Neural progenitor cell (in vitro differentiated cells): ENCODE results near the gene DDX52. TPM values are rescaled to one million over a fixed set of nuclear protein-coding genes. Genes with fewer than 3 reads are reported as not detected.

Experiments
- DNase-seq: peaks from one replicate; pipeline ENCODE4 v3.0.0-alpha.2; 2016; ENCODE audit warnings: low spot score
- H2AFZ ChIP-seq: fragments of 200-600 bp; sonication (generic); replicated peaks from 2 replicates; pipeline ENCODE4 v1.6.1; 2016; ENCODE audit warnings: antibody characterized with exemption
- H3F3A ChIP-seq: fragments of 200-600 bp; sonication (generic); 2 replicates; pipeline ENCODE4 v1.6.1; 2016; ENCODE audit warnings: antibody characterized with exemption, low read depth
- H3K27ac ChIP-seq: fragments of 200-600 bp; sonication (generic); 2 replicates; pipeline ENCODE4 v1.5.1; 2016; ENCODE audit warnings: mild to moderate bottlenecking
- H3K27me3 ChIP-seq: fragments of 200-600 bp; sonication (generic); 2 replicates; pipeline ENCODE4 v1.6.1; 2016; ENCODE audit warnings: mild to moderate bottlenecking, moderate library complexity
- H3K36me3 ChIP-seq: fragments of 200-600 bp; sonication (generic); 2 replicates; pipeline ENCODE4 v1.5.1; 2016
- H3K4me1 ChIP-seq: fragments of 200-600 bp; sonication (generic); 2 replicates; pipeline ENCODE4 v1.6.1; 2016; ENCODE audit warnings: mixed run types
- H3K4me2 ChIP-seq: fragments of 200-600 bp; sonication (generic); 2 replicates; pipeline ENCODE4 v1.6.1; 2016
- H3K4me3 ChIP-seq: fragments of 200-600 bp; sonication (generic); 2 replicates; pipeline ENCODE4 v1.5.1; 2016
- H3K79me2 ChIP-seq: fragments of 200-600 bp; sonication (generic); 2 replicates; pipeline ENCODE4 v1.6.1; 2016; ENCODE audit warnings: low read depth
- H3K9ac ChIP-seq: fragments of 200-600 bp; sonication (generic); 2 replicates; pipeline ENCODE4 v1.6.1; 2016
- H3K9me3 ChIP-seq: fragments of 200-600 bp; sonication (generic); 2 replicates; pipeline ENCODE4 v1.5.1; 2016; ENCODE audit warnings: low read depth
- H4K20me1 ChIP-seq: fragments of 200-600 bp; sonication (generic); 2 replicates; pipeline ENCODE4 v1.6.1; 2016; ENCODE audit warnings: low read depth
- H3K27ac Mint-ChIP-seq: 3 replicates; pipeline ENCODE4 v1.8.0; 2021; ENCODE audit warnings: mixed read lengths
- H3K27me3 Mint-ChIP-seq: 2 replicates; pipeline ENCODE4 v1.8.0; 2022; ENCODE audit warnings: low read depth, mild to moderate bottlenecking, inconsistent platforms, moderate library complexity, mixed read lengths; ENCODE audit not compliant: insufficient read depth
- H3K36me3 Mint-ChIP-seq: 3 replicates; pipeline ENCODE4 v1.8.0; 2021; ENCODE audit warnings: mixed read lengths
- H3K4me1 Mint-ChIP-seq: 3 replicates; pipeline ENCODE4 v1.8.0; 2021; ENCODE audit warnings: mixed read lengths
- H3K4me3 Mint-ChIP-seq: 3 replicates; pipeline ENCODE4 v1.8.0; 2021; ENCODE audit warnings: mild to moderate bottlenecking, moderate library complexity, mixed read lengths
- H3K9me3 Mint-ChIP-seq: 3 replicates; pipeline ENCODE4 v1.8.0; 2020; ENCODE audit warnings: mixed read lengths
- EZH2 ChIP-seq: fragments of 200-600 bp; sonication (generic); IDR thresholded peaks from 2 replicates; pipeline ENCODE4 v1.6.1; 2017; ENCODE audit warnings: antibody characterized with exemption, mild to moderate bottlenecking, moderate library complexity
- EZH2phosphoT487 ChIP-seq: fragments of 200-600 bp; sonication (generic); IDR thresholded peaks from 2 replicates; pipeline ENCODE4 v1.6.1; 2017; ENCODE audit warnings: antibody characterized with exemption
- total RNA-seq: library from RNA; depleted of rRNA; stranded (reverse); fragments of >200 nt; gene quantifications from 2 replicates; pipeline ENCODE4 v1.2.3, GENCODE V29; 2015; ENCODE audit warnings: low replicate concordance
- TF ChIP-seq, protein P1 (sequence below): fragments of 200-600 bp; sonication (generic); IDR thresholded peaks from 2 replicates; pipeline ENCODE4 v1.5.1; 2017; ENCODE audit warnings: antibody characterized with exemption, mild to moderate bottlenecking

The DDX52 gene
- total RNA-seq, 1 donor from 2014 or later = 55.3 TPM

DNA sequence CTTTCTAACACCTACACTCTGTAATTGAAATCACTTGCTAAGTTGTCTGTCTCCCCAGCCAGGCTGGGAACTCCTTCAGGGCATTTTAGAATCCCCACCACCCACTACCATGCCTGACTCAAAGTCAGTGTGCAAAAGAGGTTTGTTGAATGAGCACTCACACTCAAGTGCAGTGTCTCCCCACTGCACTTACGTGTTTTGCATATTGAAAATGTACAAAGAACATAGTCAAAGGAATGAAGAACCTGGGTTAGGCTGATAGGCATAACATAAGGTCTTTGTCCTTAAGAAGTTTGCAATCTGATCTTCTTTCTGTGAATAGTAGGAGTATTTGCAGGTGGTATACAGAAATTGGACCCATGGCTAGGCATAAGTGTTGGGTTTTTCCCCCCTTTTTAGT, 33.8 kb upstream of the DDX52 start:
- no peaks in the 10 kb centered on the region for H3K27me3 ChIP-seq
- no peak overlapping the region for H2AFZ ChIP-seq
- no peaks in the 10 kb centered on the region for H4K20me1 ChIP-seq
- no peaks in the 10 kb centered on the region for H3K79me2 ChIP-seq
- no peak for TF ChIP-seq EZH2phosphoT487
- TF ChIP-seq, protein P1, sequence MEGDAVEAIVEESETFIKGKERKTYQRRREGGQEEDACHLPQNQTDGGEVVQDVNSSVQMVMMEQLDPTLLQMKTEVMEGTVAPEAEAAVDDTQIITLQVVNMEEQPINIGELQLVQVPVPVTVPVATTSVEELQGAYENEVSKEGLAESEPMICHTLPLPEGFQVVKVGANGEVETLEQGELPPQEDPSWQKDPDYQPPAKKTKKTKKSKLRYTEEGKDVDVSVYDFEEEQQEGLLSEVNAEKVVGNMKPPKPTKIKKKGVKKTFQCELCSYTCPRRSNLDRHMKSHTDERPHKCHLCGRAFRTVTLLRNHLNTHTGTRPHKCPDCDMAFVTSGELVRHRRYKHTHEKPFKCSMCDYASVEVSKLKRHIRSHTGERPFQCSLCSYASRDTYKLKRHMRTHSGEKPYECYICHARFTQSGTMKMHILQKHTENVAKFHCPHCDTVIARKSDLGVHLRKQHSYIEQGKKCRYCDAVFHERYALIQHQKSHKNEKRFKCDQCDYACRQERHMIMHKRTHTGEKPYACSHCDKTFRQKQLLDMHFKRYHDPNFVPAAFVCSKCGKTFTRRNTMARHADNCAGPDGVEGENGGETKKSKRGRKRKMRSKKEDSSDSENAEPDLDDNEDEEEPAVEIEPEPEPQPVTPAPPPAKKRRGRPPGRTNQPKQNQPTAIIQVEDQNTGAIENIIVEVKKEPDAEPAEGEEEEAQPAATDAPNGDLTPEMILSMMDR = no peak
- TF ChIP-seq EZH2 = no peak
- no peaks in the 10 kb centered on the region for H3K36me3 ChIP-seq
- Mint-ChIP-seq H3K36me3 (no peaks in the 10 kb centered on the region), H3K4me1 (peaks cover 27% of the 10 kb centered on the region), H3K9me3 (peaks cover 3% of the 10 kb centered on the region), H3K27ac (no peak overlapping the region), H3K4me3 (no peak overlapping the region), H3K27me3 (peaks cover 11% of the 10 kb centered on the region)
- no peaks in the 10 kb centered on the region for H3K9me3 ChIP-seq
- no peaks in the 10 kb centered on the region for H3F3A ChIP-seq
- no peak overlapping the region for H3K4me3 ChIP-seq
- no peaks in the 10 kb centered on the region for H3K4me1 ChIP-seq
- no peak overlapping the region for H3K4me2 ChIP-seq
- no peak for DNase-seq
- H3K9ac ChIP-seq = no peak overlapping the region
- no peak overlapping the region for H3K27ac ChIP-seq

DNA sequence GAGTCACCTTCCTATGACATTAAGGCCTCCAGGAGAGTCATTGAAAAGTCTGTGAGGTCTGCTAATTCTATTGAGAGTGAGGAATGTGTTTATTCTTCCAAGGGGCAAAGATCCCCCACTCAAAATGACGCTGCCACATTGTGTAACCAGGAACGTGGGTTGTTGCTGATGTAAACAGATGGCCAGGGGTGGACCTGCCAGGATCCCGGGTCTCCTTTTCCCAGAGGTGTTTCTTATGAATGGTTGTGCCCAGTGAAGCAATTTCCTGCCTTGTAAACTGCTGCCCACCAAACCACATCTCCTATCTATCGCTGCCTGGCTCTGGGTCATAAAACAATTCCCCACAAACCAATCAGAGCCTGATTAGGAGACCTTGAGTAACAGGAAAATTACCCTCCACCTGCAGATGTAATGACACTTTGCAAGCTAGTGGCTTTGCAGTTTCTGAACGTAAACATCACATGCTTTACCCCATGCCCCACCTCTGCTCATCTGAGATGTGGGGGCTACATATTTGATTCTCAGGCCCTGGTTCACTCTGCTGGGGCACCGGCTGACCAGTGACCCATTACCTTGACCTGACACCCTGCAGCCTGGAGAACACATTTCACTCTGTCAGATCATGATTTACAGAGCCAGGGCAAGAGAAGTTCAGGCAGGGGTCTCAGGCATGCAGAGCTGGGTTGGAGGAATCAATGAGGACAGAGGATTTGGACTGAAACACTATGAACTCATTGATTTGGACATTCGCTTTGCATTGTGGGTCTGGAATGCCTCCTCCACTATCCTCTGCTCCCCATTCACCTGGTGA, 33.1 kb upstream of the DDX52 start:
- Histone ChIP-seq H3K9ac (no peak overlapping the region), H3F3A (no peaks in the 10 kb centered on the region), H4K20me1 (no peaks in the 10 kb centered on the region), H3K4me1 (no peaks in the 10 kb centered on the region), H3K4me3 (no peak overlapping the region), H3K27ac (no peak overlapping the region), H3K79me2 (no peaks in the 10 kb centered on the region), H2AFZ (no peak overlapping the region), H3K36me3 (no peaks in the 10 kb centered on the region), H3K27me3 (no peaks in the 10 kb centered on the region), H3K9me3 (no peaks in the 10 kb centered on the region), H3K4me2 (no peak overlapping the region)
- Mint-ChIP-seq H3K9me3 (peaks cover 3% of the 10 kb centered on the region), H3K27ac (peak overlapping the region; percentile 77), H3K36me3 (no peaks in the 10 kb centered on the region), H3K27me3 (peaks cover 11% of the 10 kb centered on the region), H3K4me1 (peaks cover 27% of the 10 kb centered on the region), H3K4me3 (peak overlapping the region; percentile 21)
- no peak for DNase-seq
- TF ChIP-seq EZH2phosphoT487 (no peak), EZH2 (no peak)
- TF ChIP-seq, protein P1 = no peak

DNA sequence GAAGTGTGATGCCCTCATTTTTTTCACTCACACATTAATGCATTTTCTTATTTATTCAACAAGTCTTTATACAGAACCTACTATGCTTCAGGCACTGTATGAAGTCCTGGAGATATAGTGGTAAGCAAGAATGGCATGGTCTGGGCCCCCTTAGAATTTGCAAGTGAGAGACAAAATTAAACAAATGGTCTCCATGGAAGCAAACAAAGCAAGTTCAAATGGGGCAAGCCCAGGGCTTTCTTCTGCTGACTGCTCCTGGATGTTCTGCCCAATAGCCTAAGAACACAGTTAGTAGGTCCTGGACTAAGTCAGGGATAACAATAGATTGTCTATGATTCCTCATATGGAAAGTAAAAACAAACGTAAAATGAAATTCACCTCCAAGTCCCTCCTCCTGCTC, 31.3 kb upstream of the DDX52 start:
- H3K9me3 Mint-ChIP-seq = peaks cover 3% of the 10 kb centered on the region
- Histone ChIP-seq H3K4me2 (no peak overlapping the region), H3K4me1 (no peaks in the 10 kb centered on the region), H3K9ac (no peak overlapping the region), H3K27me3 (no peaks in the 10 kb centered on the region), H3K79me2 (no peaks in the 10 kb centered on the region), H3K4me3 (no peak overlapping the region), H3K36me3 (no peaks in the 10 kb centered on the region), H2AFZ (no peak overlapping the region), H3F3A (no peaks in the 10 kb centered on the region), H3K27ac (no peak overlapping the region), H3K9me3 (no peaks in the 10 kb centered on the region), H4K20me1 (no peaks in the 10 kb centered on the region)
- H3K4me1 Mint-ChIP-seq = peaks cover 27% of the 10 kb centered on the region
- no peak overlapping the region for H3K27ac Mint-ChIP-seq
- H3K27me3 Mint-ChIP-seq = peaks cover 13% of the 10 kb centered on the region
- TF ChIP-seq, protein P1 = no peak
- no peak for TF ChIP-seq EZH2
- TF ChIP-seq EZH2phosphoT487 = no peak
- H3K36me3 Mint-ChIP-seq = no peaks in the 10 kb centered on the region
- no peak for DNase-seq
- no peak overlapping the region for H3K4me3 Mint-ChIP-seq
